ENCODE measurements around the gene MEI4.

GRCh38 chr6:77812304-77812703 lies 159.5 kb downstream of the MEI4 start:
- TF ChIP-seq, protein P1, sequence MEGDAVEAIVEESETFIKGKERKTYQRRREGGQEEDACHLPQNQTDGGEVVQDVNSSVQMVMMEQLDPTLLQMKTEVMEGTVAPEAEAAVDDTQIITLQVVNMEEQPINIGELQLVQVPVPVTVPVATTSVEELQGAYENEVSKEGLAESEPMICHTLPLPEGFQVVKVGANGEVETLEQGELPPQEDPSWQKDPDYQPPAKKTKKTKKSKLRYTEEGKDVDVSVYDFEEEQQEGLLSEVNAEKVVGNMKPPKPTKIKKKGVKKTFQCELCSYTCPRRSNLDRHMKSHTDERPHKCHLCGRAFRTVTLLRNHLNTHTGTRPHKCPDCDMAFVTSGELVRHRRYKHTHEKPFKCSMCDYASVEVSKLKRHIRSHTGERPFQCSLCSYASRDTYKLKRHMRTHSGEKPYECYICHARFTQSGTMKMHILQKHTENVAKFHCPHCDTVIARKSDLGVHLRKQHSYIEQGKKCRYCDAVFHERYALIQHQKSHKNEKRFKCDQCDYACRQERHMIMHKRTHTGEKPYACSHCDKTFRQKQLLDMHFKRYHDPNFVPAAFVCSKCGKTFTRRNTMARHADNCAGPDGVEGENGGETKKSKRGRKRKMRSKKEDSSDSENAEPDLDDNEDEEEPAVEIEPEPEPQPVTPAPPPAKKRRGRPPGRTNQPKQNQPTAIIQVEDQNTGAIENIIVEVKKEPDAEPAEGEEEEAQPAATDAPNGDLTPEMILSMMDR (conservative IDR thresholded peaks at IDR 0.05): no peak
- no peak for TF ChIP-seq ZFX (IDR thresholded peaks at IDR 0.05)

Measured in C4-2B (cell line).